NCI-H446 treated with DMSO at 0.1 percent for 48 hours (cell line): Measurements from ENCODE around the gene PUM2.
"Not testable (repeated sequence)": the region's sequence is repeated elsewhere in the genome, so short reads cannot be mapped to it uniquely, and the experiment has no call there.

Experiments
- DNase-seq: peaks from one replicate; lab custom pipeline; 2025; lab: John Stamatoyannopoulos, UW

Gene PUM2

GRCh38 chr2:20368706-20369105 is 18.1 kb upstream of the PUM2 start:
- no peak for DNase-seq

- not testable (repeated sequence) for DNase-seq
These were observed 17.3 kb upstream of the PUM2 start for GRCh38 chr2:20367929-20368328.

GRCh38 chr2:20366672-20367116 is 16.1 kb upstream of the PUM2 start:
- DNase-seq, result no peak

GRCh38 chr2:20365249-20365817 is 14.7 kb upstream of the PUM2 start:
- DNase-seq, result no peak

GRCh38 chr2:20363578-20363977 is 12.9 kb upstream of the PUM2 start:
- DNase-seq, result no peak

- DNase-seq, result no peak
These were observed 12.2 kb upstream of the PUM2 start for GRCh38 chr2:20362701-20363435.

GRCh38 chr2:20361893-20362292 is 11.2 kb upstream of the PUM2 start:
- DNase-seq, result no peak

- DNase-seq, result no peak
These were observed 8.5 kb upstream of the PUM2 start for GRCh38 chr2:20359096-20359495.

- DNase-seq, result no peak
These were observed 7.2 kb upstream of the PUM2 start for GRCh38 chr2:20357638-20358389.

- peak; percentile 94 for DNase-seq
These were observed 5.4 kb upstream of the PUM2 start for GRCh38 chr2:20356042-20356441.

GRCh38 chr2:20355131-20355530 is 4.5 kb upstream of the PUM2 start:
- DNase-seq, result no peak

- DNase-seq, result peak; percentile 48
These were observed 2.8 kb upstream of the PUM2 start for GRCh38 chr2:20353241-20353992.

GRCh38 chr2:20352581-20353216 is 2.1 kb upstream of the PUM2 start:
- no peak for DNase-seq

GRCh38 chr2:20352230-20352578 is 1.6 kb upstream of the PUM2 start:
- no peak for DNase-seq

GRCh38 chr2:20351555-20352229 is 1.0 kb upstream of the PUM2 start:
- no peak for DNase-seq

- DNase-seq, result no peak
These were observed 467 bp downstream of the PUM2 start for GRCh38 chr2:20350041-20350712.

- no peak for DNase-seq
These were observed 1.1 kb downstream of the PUM2 start for GRCh38 chr2:20349513-20349921.

GRCh38 chr2:20348542-20348941 is 2.1 kb downstream of the PUM2 start:
- DNase-seq, result no peak

GRCh38 chr2:20346565-20347381 is 3.9 kb downstream of the PUM2 start:
- no peak for DNase-seq

GRCh38 chr2:20343128-20343527 is 7.5 kb downstream of the PUM2 start:
- no peak for DNase-seq
